K562 (cell line): ENCODE data around the gene MMAB. TPM values are rescaled to one million over a fixed set of nuclear protein-coding genes. Genes with fewer than 3 reads are reported as not detected.

Experiments
- ATAC-seq: fragments of 200-7000 bp; cut with Tn5 transposase; 3 replicates; pipeline ENCODE4 v1.9.1; 2020; ENCODE audit warnings: moderate library complexity
- BruUV-seq: library from RNA; stranded (reverse); fragments of 400-500 nt; replicated peaks from 2 replicates; lab custom pipeline; 2021; lab: Mats Ljungman, UMichigan
- CTCF ChIA-PET: fragments of 300-600 bp; formaldehyde crosslinking; extraction: SDS; loops from one replicate; lab custom pipeline; 2021; ENCODE audit warnings: low intra/inter-chr PET ratio; lab: Yijun Ruan, JAX
- POLR2A ChIA-PET: fragments of 300-600, 350-650 bp; sonication (Branson Sonifier 250); formaldehyde crosslinking; extraction: SDS; loops from one replicate; lab custom pipeline; 2021; ENCODE audit warnings: antibody characterized with exemption, inconsistent platforms; lab: Yijun Ruan, JAX
- DNase-seq, 4 experiments: peaks; one replicate each; pipeline versions ENCODE4 v3.0.0 to v3.0.0-alpha.2; 2011 to 2018; ENCODE audit warnings: low spot score in 3 of 4, mixed read lengths in 3 of 4; ENCODE audit errors: extremely low read depth in 1 of 4
- FAIRE-seq: peaks from 2 replicates; lab custom pipeline; 2011; peaks lifted over from hg19 to GRCh38; lab: Jason Lieb, UNC
- H2AFZ ChIP-seq: 2 replicates; pipeline ENCODE4 v1.6.0; 2011; ENCODE audit warnings: low read depth, low read length, control low read depth, inconsistent platforms
- H3K27ac ChIP-seq: fragments of 200-600 bp; 3 replicates; pipeline ENCODE4 v1.8.0; 2011; ENCODE audit warnings: low read depth, mild to moderate bottlenecking, control low read depth, inconsistent platforms, low read length, moderate library complexity, mixed read lengths; ENCODE audit errors: extremely low read depth
- H3K27me3 ChIP-seq, 2 experiments: fragments of 300-600 bp in 1 of 2; 2 replicates in 1 of 2; 3 replicates in 1 of 2; pipeline versions ENCODE4 v1.6.0 to v1.8.0; 2011; ENCODE audit warnings: inconsistent platforms in 2 of 2, low read length in 2 of 2, mild to moderate bottlenecking in 1 of 2, mixed read lengths in 1 of 2, moderate library complexity in 1 of 2; ENCODE audit not compliant: control insufficient read depth in 2 of 2, insufficient read depth in 2 of 2
- H3K36me3 ChIP-seq: fragments of 300-600 bp; 3 replicates; pipeline ENCODE4 v1.8.0; 2011; ENCODE audit warnings: mild to moderate bottlenecking, low read length, inconsistent platforms; ENCODE audit not compliant: control insufficient read depth, insufficient read depth
- H3K4me1 ChIP-seq, 2 experiments: fragments of 200-600 bp in 1 of 2; replicated peaks in 1 of 2; 2 replicates in 1 of 2; 3 replicates in 1 of 2; pipeline versions ENCODE4 v1.5.1 to v1.8.0; 2011; ENCODE audit warnings: inconsistent platforms in 2 of 2, low read length in 2 of 2, mild to moderate bottlenecking in 1 of 2, mixed read lengths in 1 of 2, moderate library complexity in 1 of 2; ENCODE audit not compliant: control insufficient read depth in 2 of 2, insufficient read depth in 2 of 2
- H3K4me2 ChIP-seq: 2 replicates; pipeline ENCODE4 v1.6.1; 2011; ENCODE audit warnings: low read length, control low read depth, inconsistent platforms, mixed read lengths; ENCODE audit not compliant: insufficient read depth
- H3K4me3 ChIP-seq: fragments of 200-600 bp; sonication (generic), shearing (Covaris generic); 2 replicates; pipeline ENCODE4 v1.5.1; 2016; ENCODE audit warnings: control low read depth, inconsistent platforms
- H3K79me2 ChIP-seq: fragments of 200-600 bp; 3 replicates; pipeline ENCODE4 v1.8.0; 2011; ENCODE audit warnings: low read length, inconsistent platforms; ENCODE audit not compliant: control insufficient read depth, insufficient read depth
- H3K9ac ChIP-seq, 2 experiments: 2 replicates each; pipeline versions ENCODE4 v1.6.0 to v1.6.1; 2011; ENCODE audit warnings: low read depth in 2 of 2, low read length in 2 of 2, control low read depth in 1 of 2, inconsistent platforms in 1 of 2, mild to moderate bottlenecking in 1 of 2, mixed read lengths in 1 of 2; ENCODE audit not compliant: insufficient read depth in 1 of 2
- H3K9me1 ChIP-seq: one replicate; pipeline ENCODE4 v1.6.0; 2011; ENCODE audit warnings: inconsistent platforms, mild to moderate bottlenecking, low read length, moderate library complexity; ENCODE audit not compliant: control insufficient read depth, insufficient read depth
- H3K9me3 ChIP-seq: replicated peaks from 2 replicates; pipeline ENCODE4 v1.5.1; 2011; ENCODE audit warnings: low read depth, low read length, inconsistent platforms; ENCODE audit not compliant: control insufficient read depth, insufficient read depth
- H4K20me1 ChIP-seq: replicated peaks from 2 replicates; pipeline ENCODE4 v1.6.1; 2011; ENCODE audit warnings: low read length, inconsistent platforms, mixed read lengths; ENCODE audit not compliant: control insufficient read depth, insufficient read depth
- EP300 ChIP-seq: IDR thresholded peaks from 2 replicates; pipeline ENCODE4 v1.6.1; 2012; ENCODE audit warnings: low read length, improper control_type of control experiment
- POLR2G ChIP-seq: fragments of 200-400 bp; formaldehyde crosslinking; IDR thresholded peaks from 2 replicates; pipeline ENCODE4 v1.6.1; 2017; ENCODE audit warnings: low read depth, mild to moderate bottlenecking, antibody characterized with exemption, low read length, moderate library complexity
- SUPT5H ChIP-seq: fragments of 450-650 bp; IDR thresholded peaks from 2 replicates; pipeline ENCODE4 v1.6.1; 2016
- WGBS: fragments of 100-300 bp; shearing (Covaris generic); methylation state at CpG from one replicate; pipeline ENCODE4 v1.1.6; 2016; ENCODE audit warnings: low coverage, mixed read lengths; ENCODE audit not compliant: insufficient coverage; ENCODE audit errors: missing lambda C conversion rate; 5-methylcytosine and 5-hydroxymethylcytosine counted together
- in situ Hi-C: fragments of 300-500 bp; cut with MboI; formaldehyde crosslinking; loops from 4 replicates; pipeline ENCODE4 v1.15.0; 2018; ENCODE audit warnings: inconsistent platforms, mixed read lengths
- intact Hi-C: fragments of 100-400 bp; cut with micrococcal nuclease; formaldehyde crosslinking; loops from 2 replicates; pipeline ENCODE4 v1.14.2; 2022
- polyA plus RNA-seq, 8 experiments: library from polyadenylated mRNA; depleted of rRNA in 4 of 8; stranded (reverse) in 5 of 8; unstranded in 3 of 8; fragments of >200 nt; fragmentation: Nextera tagmentation in 2 of 8; fragmentation: Illumina TruSeq in 1 of 8; extraction: Ambion mirVana in 2 of 8; extraction: Trizol in 1 of 8; gene quantifications; 2 replicates each; pipeline versions ENCODE4 v1.2.1 to v1.2.3, GENCODE V29; 2011 to 2014; ENCODE audit warnings: inconsistent platforms in 1 of 8, missing spikeins in 1 of 8
- total RNA-seq, 7 experiments: library from RNA; depleted of rRNA in 6 of 7; stranded (reverse); fragments of >200 nt in 6 of 7; fragmentation: Illumina TruSeq in 2 of 7; extraction: Trizol in 2 of 7; gene quantifications; 2 replicates each; pipeline versions ENCODE4 v1.2.1 to v1.2.3, GENCODE V29; 2011 to 2021; ENCODE audit warnings: low replicate concordance in 1 of 7
- TF ChIP-seq, protein P1 (sequence below): fragments of 450-650 bp; IDR thresholded peaks from 2 replicates; pipeline ENCODE4 v1.6.1; 2016; ENCODE audit warnings: missing biosample characterization, missing genetic modification characterization
- TF ChIP-seq, protein P2 (sequence below), 3 experiments: IDR thresholded peaks in 2 of 3; conservative IDR thresholded peaks in 1 of 3; 2 replicates each; pipeline ENCODE4 v1.5.1; 2011 to 2012; ENCODE audit warnings: low read length in 3 of 3, mild to moderate bottlenecking in 3 of 3, control low read depth in 2 of 3, improper control_type of control experiment in 1 of 3, inconsistent platforms in 1 of 3, low read depth in 1 of 3, mixed read lengths in 1 of 3, moderate library complexity in 1 of 3; ENCODE audit not compliant: insufficient read depth in 2 of 3

The MMAB gene
- total and polyA plus RNA-seq, 9 of the 15 experiments (the other 6 are each of a cell fraction or from before 2014, with no cell fraction given), result 9.5 to 76.1 (median 46.2) TPM

DNA sequence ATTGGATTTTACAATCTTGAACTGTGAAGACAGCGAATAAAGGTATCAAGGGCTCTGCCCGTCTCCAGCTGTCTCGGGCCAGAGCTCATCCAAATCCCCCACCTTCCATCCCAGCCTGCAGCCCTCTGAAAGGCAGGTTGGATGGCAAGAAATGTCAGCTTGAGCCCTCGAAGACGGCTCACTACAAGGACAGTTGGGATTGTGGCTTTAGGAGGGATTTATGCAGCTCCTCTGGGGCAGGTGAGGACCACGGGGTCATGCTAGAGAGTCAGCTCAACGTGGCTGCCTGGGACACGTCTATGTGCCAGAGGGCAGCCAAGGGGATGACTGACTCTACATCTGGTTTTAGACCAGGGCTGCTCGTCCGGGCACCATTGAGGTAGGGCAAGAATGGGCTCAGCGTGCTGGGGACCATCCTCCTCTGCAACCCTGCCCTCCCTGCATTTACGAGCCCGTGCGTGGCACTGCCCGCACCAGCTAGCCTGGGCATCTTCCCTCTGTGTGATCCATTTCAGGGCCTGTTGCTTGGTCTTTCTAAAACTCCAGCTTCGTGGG, 16.5 kb upstream of the MMAB start:
- in situ Hi-C loops (loop anchor here (5.0 kb wide), 1 partner anchor 188 kb away; no protein-coding TSS in a partner anchor), intact Hi-C loops (loop anchor here (10.0 kb wide), 2 partner anchors 75 to 125 kb away; partner anchors contain the start of gene FAM222A)
- H3K9me3 ChIP-seq, result no peaks in the 10 kb centered on the region
- BruUV-seq, result no TSS peak
- no peak overlapping the region for H2AFZ ChIP-seq
- no peaks in the 10 kb centered on the region for H3K79me2 ChIP-seq
- TF ChIP-seq SUPT5H (peak; percentile 13; the same call in 1 of the 2 replicates), POLR2G (peak; percentile 60), EP300 (no peak)
- TF ChIP-seq, protein P1, sequence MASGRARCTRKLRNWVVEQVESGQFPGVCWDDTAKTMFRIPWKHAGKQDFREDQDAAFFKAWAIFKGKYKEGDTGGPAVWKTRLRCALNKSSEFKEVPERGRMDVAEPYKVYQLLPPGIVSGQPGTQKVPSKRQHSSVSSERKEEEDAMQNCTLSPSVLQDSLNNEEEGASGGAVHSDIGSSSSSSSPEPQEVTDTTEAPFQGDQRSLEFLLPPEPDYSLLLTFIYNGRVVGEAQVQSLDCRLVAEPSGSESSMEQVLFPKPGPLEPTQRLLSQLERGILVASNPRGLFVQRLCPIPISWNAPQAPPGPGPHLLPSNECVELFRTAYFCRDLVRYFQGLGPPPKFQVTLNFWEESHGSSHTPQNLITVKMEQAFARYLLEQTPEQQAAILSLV (tag), result no peak
- TF ChIP-seq, protein P2, sequence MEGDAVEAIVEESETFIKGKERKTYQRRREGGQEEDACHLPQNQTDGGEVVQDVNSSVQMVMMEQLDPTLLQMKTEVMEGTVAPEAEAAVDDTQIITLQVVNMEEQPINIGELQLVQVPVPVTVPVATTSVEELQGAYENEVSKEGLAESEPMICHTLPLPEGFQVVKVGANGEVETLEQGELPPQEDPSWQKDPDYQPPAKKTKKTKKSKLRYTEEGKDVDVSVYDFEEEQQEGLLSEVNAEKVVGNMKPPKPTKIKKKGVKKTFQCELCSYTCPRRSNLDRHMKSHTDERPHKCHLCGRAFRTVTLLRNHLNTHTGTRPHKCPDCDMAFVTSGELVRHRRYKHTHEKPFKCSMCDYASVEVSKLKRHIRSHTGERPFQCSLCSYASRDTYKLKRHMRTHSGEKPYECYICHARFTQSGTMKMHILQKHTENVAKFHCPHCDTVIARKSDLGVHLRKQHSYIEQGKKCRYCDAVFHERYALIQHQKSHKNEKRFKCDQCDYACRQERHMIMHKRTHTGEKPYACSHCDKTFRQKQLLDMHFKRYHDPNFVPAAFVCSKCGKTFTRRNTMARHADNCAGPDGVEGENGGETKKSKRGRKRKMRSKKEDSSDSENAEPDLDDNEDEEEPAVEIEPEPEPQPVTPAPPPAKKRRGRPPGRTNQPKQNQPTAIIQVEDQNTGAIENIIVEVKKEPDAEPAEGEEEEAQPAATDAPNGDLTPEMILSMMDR (IDR thresholded peaks at IDR 0.05 in 2 of 3, conservative IDR thresholded peaks at IDR 0.05 in 1 of 3; ENCODE audit: insufficient read depth in 2 of 3, low read depth in 1 of 3, low read length in 3 of 3), result no peak
- no peaks in the 10 kb centered on the region for H3K9me1 ChIP-seq
- no peak overlapping the region for H3K4me3 ChIP-seq
- no peaks in the 10 kb centered on the region for H3K27me3 ChIP-seq
- POLR2A ChIA-PET, result interaction anchor here (0.7 to 1.7 kb wide), 3 partner anchors 9 to 68 kb away, joined by 3 to 5 read pairs (median 3); no protein-coding TSS in a partner anchor
- ATAC-seq (no peak), DNase-seq (no peak), FAIRE-seq (no peak)
- CTCF ChIA-PET, result no interaction called here
- 88% methylated on average over 13 of the region's 16 CpGs for WGBS
- no peak overlapping the region for H3K4me2 ChIP-seq
- H3K4me1 ChIP-seq, result no peaks in the 10 kb centered on the region
- no peak overlapping the region for H3K27ac ChIP-seq
- H3K36me3 ChIP-seq, result peaks cover 71% of the 10 kb centered on the region; the same call in 2 of the 3 replicates
- H3K9ac ChIP-seq, result peak overlapping the region in 1 of 2 experiments; percentile 13; a peak in 1 of 4 replicates
- H4K20me1 ChIP-seq, result no peaks in the 10 kb centered on the region
